Right lobe of liver (tissue), 6 donors: Measurements from ENCODE around the gene C11orf87. TPM values are rescaled to one million over a fixed set of nuclear protein-coding genes. Genes with fewer than 3 reads are reported as not detected.

ENCODE experiments used
- ATAC-seq, 4 donors: fragments of 200-7000 bp; cut with Tn5 transposase; one replicate each; pipeline ENCODE4 v1.9.1; 2020; ENCODE audit warnings: mild to moderate bottlenecking in 4 of 4, moderate library complexity in 4 of 4
- DNase-seq, 3 donors: peaks; one replicate each; pipeline ENCODE4 v3.0.0-alpha.2; 2020
- H3K27ac ChIP-seq, 3 donors: fragments of 200-600 bp; one replicate each; pipeline ENCODE4 v1.8.0; 2022
- H3K27me3 ChIP-seq, 2 donors: fragments of 200-600 bp; one replicate each; pipeline ENCODE4 v1.8.0; 2022
- H3K36me3 ChIP-seq, 4 donors: fragments of 200-600 bp; sonication (generic) in 1 of 4; one replicate each; pipeline versions ENCODE4 v1.5.1 to v1.8.0; 2017 to 2022; ENCODE audit warnings: control low read depth in 1 of 4
- H3K4me1 ChIP-seq, 4 donors: fragments of 200-600 bp; sonication (generic) in 1 of 4; one replicate each; pipeline versions ENCODE4 v1.5.1 to v1.8.0; 2017 to 2022; ENCODE audit warnings: control low read depth in 1 of 4
- H3K4me3 ChIP-seq, 3 donors: fragments of 200-600 bp; one replicate each; pipeline ENCODE4 v1.8.0; 2022
- H3K9me3 ChIP-seq, 4 donors: fragments of 200-600 bp; sonication (generic) in 1 of 4; one replicate each; pipeline versions ENCODE4 v1.5.1 to v1.8.0; 2017 to 2022; ENCODE audit warnings: control low read depth in 1 of 4
- POLR2A ChIP-seq: fragments of 450-650 bp; IDR thresholded peaks from one replicate; pipeline ENCODE4 v1.6.1; 2017; ENCODE audit warnings: antibody characterized with exemption, mild to moderate bottlenecking
- WGBS: methylation state at CpG from one replicate; pipeline ENCODE4 v1.1.6; 2018; ENCODE audit warnings: low coverage, low lambda C conversion rate; ENCODE audit not compliant: insufficient coverage; ENCODE audit errors: missing lambda C conversion rate; 5-methylcytosine and 5-hydroxymethylcytosine counted together
- intact Hi-C, 2 donors: fragments of 100-400 bp; cut with DNase I; formaldehyde crosslinking; loops; one replicate each; pipeline versions ENCODE4 v1.11.2 to v1.14.1; 2022
- total RNA-seq, 6 experiments: library from RNA; depleted of rRNA in 2 of 6; stranded (reverse); fragments of >200 nt in 2 of 6; fragmentation: NEBNext Ultra II Directional in 3 of 6; extraction: Animal tissue kit (Norgen Biotek cat#: 25700) in 3 of 6; gene quantifications; one replicate each; pipeline versions ENCODE4 v1.1.0 to v1.2.4, GENCODE V29; 2016 to 2023
- TF ChIP-seq, protein P1 (sequence below), 4 donors: fragments of 200-600 bp in 3 of 4; fragments of 450-650 bp in 1 of 4; IDR thresholded peaks; one replicate each; pipeline versions ENCODE4 v1.5.1 to v1.8.0; 2016 to 2022; ENCODE audit warnings: antibody characterized with exemption in 4 of 4, mild to moderate bottlenecking in 2 of 4
- donor health status: DM: no; HTN: yes; CAD: no.
- donor health status: DM: no; HTN: no; CAD: no.
- donor health status: DM: no; HTN: no; CAD: no.
- donor health status: DM: no; HTN: yes; CAD: no.
- donor health status: DM: no; HTN: yes; CAD: no.

The C11orf87 gene
- total RNA-seq, 6 experiments from 2014 or later: not detected

DNA sequence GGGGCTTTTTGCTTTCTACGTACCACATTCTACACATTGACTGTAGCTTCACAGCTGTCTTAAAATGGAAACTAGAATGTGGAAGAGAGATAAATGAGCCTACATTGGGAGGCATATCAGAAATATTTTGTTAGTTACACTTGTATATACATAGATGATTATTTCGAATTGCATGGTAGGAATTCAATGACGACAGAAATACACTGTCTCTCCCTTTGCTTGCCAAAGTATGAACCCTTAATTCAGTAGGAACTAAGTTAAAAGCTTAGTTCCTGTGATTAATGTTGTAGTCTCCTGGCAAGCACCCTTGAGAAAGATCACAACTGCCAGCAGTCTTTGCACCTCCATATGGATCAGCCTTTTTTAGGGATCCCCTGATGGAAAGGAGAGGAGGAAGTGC lies 10.1 kb downstream of the C11orf87 start:
- Histone ChIP-seq H3K27ac (no peak overlapping the region), H3K9me3 (no peaks in the 10 kb centered on the region), H3K4me1 (no peaks in the 10 kb centered on the region), H3K36me3 (no peaks in the 10 kb centered on the region), H3K27me3 (no peaks in the 10 kb centered on the region), H3K4me3 (no peak overlapping the region)
- 48% methylated on average over 3 of the region's 3 CpGs for WGBS
- DNase-seq (no peak), ATAC-seq (no peak)
- TF ChIP-seq, protein P1, sequence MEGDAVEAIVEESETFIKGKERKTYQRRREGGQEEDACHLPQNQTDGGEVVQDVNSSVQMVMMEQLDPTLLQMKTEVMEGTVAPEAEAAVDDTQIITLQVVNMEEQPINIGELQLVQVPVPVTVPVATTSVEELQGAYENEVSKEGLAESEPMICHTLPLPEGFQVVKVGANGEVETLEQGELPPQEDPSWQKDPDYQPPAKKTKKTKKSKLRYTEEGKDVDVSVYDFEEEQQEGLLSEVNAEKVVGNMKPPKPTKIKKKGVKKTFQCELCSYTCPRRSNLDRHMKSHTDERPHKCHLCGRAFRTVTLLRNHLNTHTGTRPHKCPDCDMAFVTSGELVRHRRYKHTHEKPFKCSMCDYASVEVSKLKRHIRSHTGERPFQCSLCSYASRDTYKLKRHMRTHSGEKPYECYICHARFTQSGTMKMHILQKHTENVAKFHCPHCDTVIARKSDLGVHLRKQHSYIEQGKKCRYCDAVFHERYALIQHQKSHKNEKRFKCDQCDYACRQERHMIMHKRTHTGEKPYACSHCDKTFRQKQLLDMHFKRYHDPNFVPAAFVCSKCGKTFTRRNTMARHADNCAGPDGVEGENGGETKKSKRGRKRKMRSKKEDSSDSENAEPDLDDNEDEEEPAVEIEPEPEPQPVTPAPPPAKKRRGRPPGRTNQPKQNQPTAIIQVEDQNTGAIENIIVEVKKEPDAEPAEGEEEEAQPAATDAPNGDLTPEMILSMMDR (IDR thresholded peaks at IDR 0.05): no peak
- TF ChIP-seq POLR2A: no peak
- intact Hi-C loops: no loop called here

DNA sequence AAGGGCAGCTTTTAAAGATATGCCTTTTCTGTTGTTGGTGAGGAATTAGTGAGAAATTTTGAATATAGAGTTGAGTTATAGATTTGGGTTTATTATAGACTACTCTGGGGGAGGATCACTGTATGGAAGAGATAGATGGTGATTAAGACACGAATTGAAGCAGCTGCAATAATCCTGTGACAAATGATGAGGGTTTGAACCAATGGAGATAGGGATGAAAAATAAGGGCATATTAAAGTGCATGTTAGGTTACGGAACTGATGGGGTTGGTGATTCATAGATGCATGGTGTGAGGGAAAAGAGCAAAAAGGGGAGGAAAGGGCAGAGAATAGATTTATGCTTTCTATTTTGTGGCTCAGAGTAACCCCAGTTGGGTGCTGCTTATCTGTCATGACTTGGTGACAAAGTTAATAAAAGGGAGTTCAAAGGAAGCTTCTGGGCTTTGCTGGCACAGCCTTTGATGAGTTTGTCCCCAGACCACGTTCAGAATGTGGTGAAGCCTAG lies 11.8 kb downstream of the C11orf87 start:
- Histone ChIP-seq H3K4me1 (no peaks in the 10 kb centered on the region), H3K4me3 (no peak overlapping the region), H3K9me3 (no peaks in the 10 kb centered on the region), H3K27ac (no peak overlapping the region), H3K36me3 (no peaks in the 10 kb centered on the region), H3K27me3 (no peaks in the 10 kb centered on the region)
- 40% methylated on average over 3 of the region's 3 CpGs for WGBS
- ATAC-seq: no peak
- DNase-seq: no peak
- intact Hi-C loops: no loop called here
- TF ChIP-seq POLR2A: no peak
- TF ChIP-seq, protein P1 (IDR thresholded peaks at IDR 0.05): no peak

DNA sequence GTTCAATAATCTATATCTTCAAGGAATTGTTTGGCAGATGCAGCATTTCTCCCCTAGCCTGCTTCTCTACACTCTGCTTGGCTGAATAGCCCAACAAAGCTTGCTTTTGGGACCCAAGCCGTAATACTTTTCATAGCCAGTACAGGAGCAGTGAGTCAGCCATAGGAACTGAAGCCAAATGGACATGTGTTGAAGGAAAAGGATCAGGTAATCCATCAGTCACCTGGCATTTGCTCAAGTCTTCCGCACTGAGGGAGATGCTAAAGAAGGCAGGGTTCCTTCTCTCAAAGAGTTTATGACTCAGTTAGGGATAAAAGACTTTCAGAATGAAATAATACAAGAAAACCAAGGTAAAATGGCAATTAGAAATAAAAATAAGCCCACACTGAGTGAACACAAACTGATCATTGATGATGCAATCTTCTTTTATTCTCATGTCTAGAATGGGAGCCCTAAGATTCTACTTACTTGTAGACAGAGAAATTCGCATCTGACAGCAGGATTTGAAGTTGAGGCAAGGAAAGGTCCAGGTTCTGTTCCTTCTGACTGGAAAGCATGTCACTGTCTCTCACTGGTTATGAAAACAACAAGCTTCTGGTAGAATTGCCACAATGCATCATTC lies 13.2 kb downstream of the C11orf87 start:
- no peaks in the 10 kb centered on the region for H3K9me3 ChIP-seq
- WGBS: 44% methylated on average over 3 of the region's 3 CpGs

DNA sequence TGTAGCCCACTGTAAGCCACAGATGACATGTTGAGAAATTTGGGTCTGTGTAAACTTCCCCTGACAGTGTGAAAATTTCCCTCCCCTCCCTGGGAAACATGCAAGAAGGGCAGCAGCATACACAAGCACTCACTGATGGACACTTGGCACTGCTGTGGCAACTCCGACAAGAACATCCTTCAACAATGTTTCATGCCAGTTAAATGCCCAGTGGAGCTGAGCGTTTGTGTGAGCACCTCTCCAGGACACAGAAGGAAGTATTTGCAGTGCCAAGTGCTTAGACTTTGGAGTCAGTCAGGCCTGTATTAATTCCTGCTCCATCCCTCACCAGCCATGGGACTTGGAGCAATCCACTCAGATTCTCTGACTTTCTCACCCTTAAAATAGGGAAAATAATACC lies 17.7 kb downstream of the C11orf87 start:
- 79% methylated on average over 2 of the region's 2 CpGs for WGBS
- Histone ChIP-seq H3K9me3 (no peaks in the 10 kb centered on the region), H3K4me1 (no peaks in the 10 kb centered on the region), H3K27ac (no peak overlapping the region), H3K4me3 (no peak overlapping the region), H3K36me3 (no peaks in the 10 kb centered on the region), H3K27me3 (no peaks in the 10 kb centered on the region)
- DNase-seq (no peak), ATAC-seq (no peak)
- TF ChIP-seq, protein P1 (IDR thresholded peaks at IDR 0.05): no peak
- no peak for TF ChIP-seq POLR2A
- intact Hi-C loops: no loop called here

More for the DNA sequence above, 13.2 kb downstream of the C11orf87 start:
- Histone ChIP-seq H3K27ac (no peak overlapping the region), H3K4me3 (no peak overlapping the region), H3K4me1 (no peaks in the 10 kb centered on the region), H3K36me3 (no peaks in the 10 kb centered on the region), H3K27me3 (no peaks in the 10 kb centered on the region)
- TF ChIP-seq, protein P1 (IDR thresholded peaks at IDR 0.05): no peak
- no peak for TF ChIP-seq POLR2A
- no peak for ATAC-seq
- intact Hi-C loops: no loop called here
- no peak for DNase-seq
